SJCRH30 (cell line): ENCODE measurements around the gene EHD1. TPM values are rescaled to one million over a fixed set of nuclear protein-coding genes. Genes with fewer than 3 reads are reported as not detected.
A peak's percentile ranks its signal among the peaks of the same experiment; 100 is the strongest.

Experiments used
- DNase-seq, 2 experiments: peaks; one replicate each; pipeline ENCODE4 v3.0.0-alpha.2; 2015 to 2020
- H3K27ac ChIP-seq: fragments of 250-450 bp; sonication (Bioruptor Pico); 2 replicates; pipeline ENCODE4 v1.5.1; 2020; ENCODE audit warnings: mild to moderate bottlenecking, moderate library complexity
- H3K27me3 ChIP-seq: fragments of 250-450 bp; sonication (Bioruptor Pico); 2 replicates; pipeline ENCODE4 v1.5.1; 2020; ENCODE audit warnings: mild to moderate bottlenecking, moderate library complexity
- H3K36me3 ChIP-seq: fragments of 250-450 bp; sonication (Bioruptor Pico); 2 replicates; pipeline ENCODE4 v1.5.1; 2020; ENCODE audit warnings: mild to moderate bottlenecking, moderate library complexity
- H3K4me1 ChIP-seq: fragments of 250-450 bp; sonication (Bioruptor Pico); 2 replicates; pipeline ENCODE4 v1.5.1; 2020; ENCODE audit warnings: mild to moderate bottlenecking, moderate library complexity
- H3K4me3 ChIP-seq: fragments of 250-450 bp; sonication (Bioruptor Pico); 2 replicates; pipeline ENCODE4 v1.5.1; 2020; ENCODE audit warnings: mild to moderate bottlenecking, moderate library complexity
- H3K9me3 ChIP-seq: fragments of 250-450 bp; sonication (Bioruptor Pico); replicated peaks from 2 replicates; pipeline ENCODE4 v1.5.1; 2020; ENCODE audit warnings: mild to moderate bottlenecking, moderate library complexity
- total RNA-seq: library from RNA; depleted of rRNA; stranded (reverse); fragments of >200 nt; shearing (Covaris generic); gene quantifications from 2 replicates; pipeline ENCODE4 v1.2.3, GENCODE V29; 2014

Gene EHD1
- total RNA-seq, 1 experiment from 2014 or later, result 45.0 TPM

- Histone ChIP-seq H3K4me1 (no peaks in the 10 kb centered on the region), H3K27ac (no peak overlapping the region), H3K9me3 (no peaks in the 10 kb centered on the region), H3K4me3 (no peak overlapping the region), H3K27me3 (no peaks in the 10 kb centered on the region), H3K36me3 (no peaks in the 10 kb centered on the region)
- no peak for DNase-seq
Observed at GRCh38 chr11:64900263-64900678, 21.9 kb upstream of the EHD1 start.

- H3K9me3 ChIP-seq, result no peaks in the 10 kb centered on the region
- H3K27me3 ChIP-seq, result no peaks in the 10 kb centered on the region
- no peaks in the 10 kb centered on the region for H3K4me1 ChIP-seq
- no peak overlapping the region for H3K4me3 ChIP-seq
- no peaks in the 10 kb centered on the region for H3K36me3 ChIP-seq
- no peak for DNase-seq
- no peak overlapping the region for H3K27ac ChIP-seq
Observed at GRCh38 chr11:64898541-64898940, 20.1 kb upstream of the EHD1 start.

- Histone ChIP-seq H3K36me3 (no peaks in the 10 kb centered on the region), H3K27me3 (no peaks in the 10 kb centered on the region), H3K4me3 (no peak overlapping the region), H3K4me1 (no peaks in the 10 kb centered on the region), H3K27ac (no peak overlapping the region), H3K9me3 (no peaks in the 10 kb centered on the region)
- DNase-seq, result no peak
Observed at GRCh38 chr11:64898076-64898445, 19.6 kb upstream of the EHD1 start.

- Histone ChIP-seq H3K4me1 (no peaks in the 10 kb centered on the region), H3K27ac (no peak overlapping the region), H3K9me3 (no peaks in the 10 kb centered on the region), H3K27me3 (no peaks in the 10 kb centered on the region), H3K4me3 (no peak overlapping the region), H3K36me3 (no peaks in the 10 kb centered on the region)
- DNase-seq, result no peak
Observed at GRCh38 chr11:64897381-64898075, 19.1 kb upstream of the EHD1 start.

GRCh38 chr11:64896448-64897022, 18.1 kb upstream of the EHD1 start:
- no peak overlapping the region for H3K27ac ChIP-seq
- no peaks in the 10 kb centered on the region for H3K4me1 ChIP-seq
- H3K4me3 ChIP-seq, result no peak overlapping the region
- no peaks in the 10 kb centered on the region for H3K9me3 ChIP-seq
- H3K36me3 ChIP-seq, result no peaks in the 10 kb centered on the region
- DNase-seq, result no peak
- no peaks in the 10 kb centered on the region for H3K27me3 ChIP-seq

GRCh38 chr11:64894812-64895452, 16.5 kb upstream of the EHD1 start:
- H3K27me3 ChIP-seq, result no peaks in the 10 kb centered on the region
- H3K4me1 ChIP-seq, result no peaks in the 10 kb centered on the region
- H3K36me3 ChIP-seq, result no peaks in the 10 kb centered on the region
- H3K9me3 ChIP-seq, result no peaks in the 10 kb centered on the region
- no peak overlapping the region for H3K4me3 ChIP-seq
- no peak for DNase-seq
- H3K27ac ChIP-seq, result no peak overlapping the region

GRCh38 chr11:64894070-64894811, 15.8 kb upstream of the EHD1 start:
- Histone ChIP-seq H3K4me3 (no peak overlapping the region), H3K4me1 (no peaks in the 10 kb centered on the region), H3K9me3 (no peaks in the 10 kb centered on the region), H3K27me3 (no peaks in the 10 kb centered on the region), H3K36me3 (no peaks in the 10 kb centered on the region), H3K27ac (no peak overlapping the region)
- DNase-seq, result peak; percentile 85

- no peak for DNase-seq
- Histone ChIP-seq H3K27me3 (no peaks in the 10 kb centered on the region), H3K9me3 (no peaks in the 10 kb centered on the region), H3K4me3 (no peak overlapping the region), H3K4me1 (no peaks in the 10 kb centered on the region), H3K36me3 (no peaks in the 10 kb centered on the region), H3K27ac (no peak overlapping the region)
Observed at GRCh38 chr11:64893194-64894069, 15.0 kb upstream of the EHD1 start.

- no peaks in the 10 kb centered on the region for H3K27me3 ChIP-seq
- no peak overlapping the region for H3K27ac ChIP-seq
- no peaks in the 10 kb centered on the region for H3K9me3 ChIP-seq
- no peaks in the 10 kb centered on the region for H3K4me1 ChIP-seq
- no peaks in the 10 kb centered on the region for H3K36me3 ChIP-seq
- no peak for DNase-seq
- H3K4me3 ChIP-seq, result no peak overlapping the region
Observed at GRCh38 chr11:64892838-64893193, 14.4 kb upstream of the EHD1 start.

GRCh38 chr11:64892411-64892831, 14.0 kb upstream of the EHD1 start:
- Histone ChIP-seq H3K36me3 (no peaks in the 10 kb centered on the region), H3K4me1 (peaks cover 3% of the 10 kb centered on the region; the same call in 1 of the 2 replicates), H3K27ac (no peak overlapping the region), H3K4me3 (no peak overlapping the region), H3K9me3 (no peaks in the 10 kb centered on the region), H3K27me3 (no peaks in the 10 kb centered on the region)
- no peak for DNase-seq

- H3K9me3 ChIP-seq, result no peaks in the 10 kb centered on the region
- peaks cover 6% of the 10 kb centered on the region; the same call in 1 of the 2 replicates for H3K4me1 ChIP-seq
- no peak overlapping the region for H3K4me3 ChIP-seq
- H3K27ac ChIP-seq, result no peak overlapping the region
- H3K36me3 ChIP-seq, result no peaks in the 10 kb centered on the region
- no peaks in the 10 kb centered on the region for H3K27me3 ChIP-seq
- no peak for DNase-seq
Observed at GRCh38 chr11:64891880-64892279, 13.5 kb upstream of the EHD1 start.

- Histone ChIP-seq H3K27me3 (no peaks in the 10 kb centered on the region), H3K4me3 (no peak overlapping the region), H3K27ac (no peak overlapping the region), H3K4me1 (peaks cover 6% of the 10 kb centered on the region; the same call in 1 of the 2 replicates), H3K36me3 (no peaks in the 10 kb centered on the region), H3K9me3 (no peaks in the 10 kb centered on the region)
- no peak for DNase-seq
Observed at GRCh38 chr11:64891215-64891848, 12.9 kb upstream of the EHD1 start.

- no peak for DNase-seq
- no peaks in the 10 kb centered on the region for H3K9me3 ChIP-seq
- H3K27ac ChIP-seq, result no peak overlapping the region
- peaks cover 6% of the 10 kb centered on the region; the same call in 1 of the 2 replicates for H3K4me1 ChIP-seq
- H3K36me3 ChIP-seq, result no peaks in the 10 kb centered on the region
- H3K27me3 ChIP-seq, result no peaks in the 10 kb centered on the region
- no peak overlapping the region for H3K4me3 ChIP-seq
Observed at GRCh38 chr11:64890522-64890939, 12.1 kb upstream of the EHD1 start.
